OCI-LY7 (cell line): Measurements from ENCODE around the gene ZNF470.

Experiments used
- CTCF ChIP-seq: fragments of 200-600 bp; sonication (generic); conservative IDR thresholded peaks from 2 replicates; pipeline ENCODE4 v1.5.1; 2014; ENCODE audit warnings: mild to moderate bottlenecking, antibody characterized with exemption, low read length, moderate library complexity, mixed read lengths
- EZH2phosphoT487 ChIP-seq: fragments of 200-600 bp; sonication (generic); IDR thresholded peaks from 2 replicates; pipeline ENCODE4 v1.6.1; 2018; ENCODE audit warnings: low read depth, borderline replicate concordance, mild to moderate bottlenecking, mixed run types, antibody characterized with exemption, low read length, moderate library complexity, mixed read lengths

GRCh38 chr19:56613639-56614038, 46.4 kb downstream of the ZNF470 start:
- TF ChIP-seq CTCF (no peak), EZH2phosphoT487 (no peak)
